ENCODE results near the gene ACTR10.
A peak's percentile ranks its signal among the peaks of the same experiment; 100 is the strongest.
"Not testable (repeated sequence)": the region's sequence is repeated elsewhere in the genome, so short reads cannot be mapped to it uniquely, and the experiment has no call there.

The ACTR10 gene

GRCh38 chr14:58258156-58258555, 58.2 kb downstream of the ACTR10 start:
- no peak for TF ChIP-seq CTCF (IDR thresholded peaks at IDR 0.05; ENCODE audit: low read depth, low read length)
- Histone ChIP-seq H3K27me3 (no peaks in the 10 kb centered on the region), H3K36me3 (peaks cover 88% of the 10 kb centered on the region), H3K4me3 (ENCODE audit: low read depth, low read length) (no peak overlapping the region), H3K9me3 (no peaks in the 10 kb centered on the region), H3K4me1 (no peaks in the 10 kb centered on the region)
- no peak for DNase-seq

GRCh38 chr14:58262005-58262404, 62.1 kb downstream of the ACTR10 start:
- H3K4me3 ChIP-seq (ENCODE audit: low read depth, low read length); DNase-seq; H3K9me3 ChIP-seq; H3K4me1 ChIP-seq; H3K27me3 ChIP-seq: not testable (repeated sequence)
- peaks cover 96% of the 10 kb centered on the region for H3K36me3 ChIP-seq

GRCh38 chr14:58265401-58265800, 65.5 kb downstream of the ACTR10 start:
- peaks cover 98% of the 10 kb centered on the region for H3K36me3 ChIP-seq
- DNase-seq, result no peak

GRCh38 chr14:58270628-58271027, 70.7 kb downstream of the ACTR10 start:
- no peak overlapping the region for H3K4me3 ChIP-seq (ENCODE audit: low read depth, low read length)
- no peak for TF ChIP-seq CTCF (IDR thresholded peaks at IDR 0.05; ENCODE audit: low read depth, low read length)
- peaks cover 84% of the 10 kb centered on the region for H3K36me3 ChIP-seq
- no peaks in the 10 kb centered on the region for H3K27me3 ChIP-seq
- H3K9me3 ChIP-seq, result no peaks in the 10 kb centered on the region
- no peaks in the 10 kb centered on the region for H3K4me1 ChIP-seq
- DNase-seq, result no peak

More at GRCh38 chr14:58265401-58265800, 65.5 kb downstream of the ACTR10 start:
- Histone ChIP-seq H3K27me3 (no peaks in the 10 kb centered on the region), H3K4me3 (ENCODE audit: low read depth, low read length) (no peak overlapping the region), H3K4me1 (no peaks in the 10 kb centered on the region), H3K9me3 (no peaks in the 10 kb centered on the region)
- no peak for TF ChIP-seq CTCF (IDR thresholded peaks at IDR 0.05; ENCODE audit: low read depth, low read length)

GRCh38 chr14:58272588-58273372, 72.8 kb downstream of the ACTR10 start:
- Histone ChIP-seq H3K27me3 (no peaks in the 10 kb centered on the region), H3K9me3 (no peaks in the 10 kb centered on the region), H3K36me3 (peaks cover 70% of the 10 kb centered on the region), H3K4me1 (no peaks in the 10 kb centered on the region), H3K4me3 (ENCODE audit: low read depth, low read length) (no peak overlapping the region)
- DNase-seq, result no peak
- TF ChIP-seq CTCF (IDR thresholded peaks at IDR 0.05; ENCODE audit: low read depth, low read length), result peak; percentile 40

- Histone ChIP-seq H3K36me3 (peaks cover 64% of the 10 kb centered on the region), H3K9me3 (no peaks in the 10 kb centered on the region), H3K27me3 (no peaks in the 10 kb centered on the region), H3K4me3 (ENCODE audit: low read depth, low read length) (no peak overlapping the region), H3K4me1 (no peaks in the 10 kb centered on the region)
- DNase-seq, result no peak
- TF ChIP-seq CTCF (IDR thresholded peaks at IDR 0.05; ENCODE audit: low read depth, low read length), result no peak
These were observed 74.9 kb downstream of the ACTR10 start for GRCh38 chr14:58274881-58275280.

Data from BE2C (cell line).